GM18520 (cell line): ENCODE measurements around the gene TRAF7.

Experiments used
- ATAC-seq: cut with Tn5 transposase; IDR thresholded peaks from one replicate; pipeline ENCODE4 v1.9.1; 2021; ENCODE audit not compliant: unreplicated experiment

Gene TRAF7

DNA sequence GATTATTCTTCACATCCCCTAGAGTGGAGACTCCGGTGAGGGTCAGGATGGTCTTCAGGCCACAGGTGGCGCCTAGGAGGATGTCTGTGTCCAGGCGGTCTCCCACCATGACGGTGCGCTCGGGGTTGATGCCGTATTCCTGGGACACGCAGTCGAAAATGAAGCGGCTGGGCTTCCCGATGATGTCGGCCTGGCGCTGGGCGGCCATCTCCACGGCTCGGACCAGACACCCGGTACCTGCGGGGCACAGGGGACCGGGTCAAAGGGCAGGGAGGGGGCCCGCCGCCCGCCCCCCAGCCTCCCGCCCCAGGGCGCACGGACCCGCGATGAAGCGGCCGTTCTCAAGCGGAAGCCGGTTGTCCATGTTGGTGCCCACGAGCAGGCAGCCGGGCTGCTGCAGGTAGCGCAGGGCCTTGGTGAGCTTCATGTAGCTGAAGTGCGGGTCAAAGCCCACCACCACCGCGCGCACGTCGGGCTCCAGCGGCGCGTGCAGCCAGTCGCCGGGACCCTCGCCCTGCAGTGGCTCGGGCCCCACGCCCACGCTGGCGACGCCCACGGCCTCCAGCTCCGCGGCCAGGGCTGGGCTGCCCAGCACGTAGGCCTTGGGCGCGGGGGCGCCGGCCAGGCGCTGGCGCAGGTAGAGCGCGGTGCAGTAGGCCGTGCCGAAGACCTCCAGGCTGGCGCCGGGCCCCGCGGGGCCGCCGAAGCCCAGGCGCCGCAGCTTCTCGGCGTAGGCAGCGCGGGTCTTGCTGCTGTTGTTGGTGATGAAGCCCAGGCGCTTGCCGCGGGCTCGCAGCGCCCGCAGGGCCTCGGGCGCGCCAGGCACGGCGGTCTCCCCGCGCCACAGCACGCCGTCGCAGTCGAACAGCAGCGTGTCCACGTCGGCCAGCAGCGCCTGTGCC lies 58.5 kb downstream of the TRAF7 start:
- no peak for ATAC-seq

GRCh38 chr16:2214719-2214968 lies 59.1 kb downstream of the TRAF7 start, which contains the start of gene PGP:
TSS of gene PGP (minus strand) at chr16:2214840. CDS start at chr16:2214777, 63 bp downstream.
- ATAC-seq: no peak

GRCh38 chr16:2216330-2216729 lies 60.7 kb downstream of the TRAF7 start:
- no peak for ATAC-seq

- peak; percentile 92 for ATAC-seq
These were observed 67.8 kb downstream of the TRAF7 start, which contains the start of gene E4F1 for GRCh38 chr16:2223221-2223941. TSS of gene E4F1 (plus strand) at chr16:2223591. CDS start at chr16:2223614, 23 bp downstream.

DNA sequence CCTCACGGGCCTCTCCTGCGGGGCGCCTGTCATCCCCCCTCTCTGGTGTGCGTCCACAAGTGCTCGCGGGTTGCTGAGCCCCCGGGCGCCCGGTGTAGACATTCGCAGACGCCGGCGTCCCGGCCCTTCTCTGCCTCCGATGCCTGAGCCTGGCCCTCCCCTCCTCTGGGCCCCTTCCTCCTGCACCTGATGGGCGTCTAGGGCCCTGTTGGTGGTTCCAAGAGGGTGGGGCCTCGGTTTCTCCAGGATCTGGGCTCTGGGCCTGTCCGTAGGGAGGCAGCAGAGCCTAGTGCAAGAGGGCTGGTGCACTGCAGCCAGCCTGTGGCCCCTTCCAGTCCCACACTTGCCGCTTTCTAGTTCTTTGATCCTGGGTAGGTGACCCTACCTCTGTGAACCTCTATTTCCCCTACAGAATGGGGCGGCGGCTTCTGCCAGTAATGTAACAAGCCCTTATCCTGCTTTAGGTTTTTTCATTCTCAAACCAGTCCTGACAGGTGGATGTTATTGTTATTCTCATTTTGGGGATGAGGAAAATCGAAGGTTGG lies 68.4 kb downstream of the TRAF7 start:
- no peak for ATAC-seq

- no peak for ATAC-seq
These were observed 70.7 kb downstream of the TRAF7 start for GRCh38 chr16:2226245-2226793.

GRCh38 chr16:2226918-2227317 lies 71.3 kb downstream of the TRAF7 start:
- no peak for ATAC-seq
